GM19397 (cell line): Measurements from ENCODE around the gene SYT13.

Experiments used
- ATAC-seq: cut with Tn5 transposase; IDR thresholded peaks from one replicate; pipeline ENCODE4 v1.9.1; 2021; ENCODE audit warnings: mild to moderate bottlenecking, moderate library complexity; ENCODE audit not compliant: unreplicated experiment

The SYT13 gene

GRCh38 chr11:45225277-45225676 is 60.9 kb downstream of the SYT13 start:
- ATAC-seq, result no peak

DNA sequence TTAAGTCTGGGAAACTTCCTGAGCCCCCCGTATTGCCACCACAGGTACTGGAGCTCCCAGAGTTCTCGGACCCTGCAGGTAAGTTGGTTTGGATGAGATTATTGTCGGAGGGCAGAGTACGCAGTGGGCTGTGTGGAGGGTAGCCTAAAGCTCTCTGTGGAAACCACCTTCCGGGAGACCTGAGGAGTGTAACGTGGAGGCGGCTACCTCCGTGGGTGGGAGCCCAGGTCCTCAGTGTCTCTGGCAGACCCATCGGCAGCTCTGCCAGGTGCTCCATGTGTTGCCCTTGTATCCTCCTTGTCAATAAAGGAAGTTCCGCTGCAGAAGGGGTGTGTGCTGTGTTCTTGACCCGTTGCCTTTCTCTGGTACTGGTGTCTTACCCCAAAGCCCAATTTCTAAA is 61.4 kb downstream of the SYT13 start:
- no peak for ATAC-seq

GRCh38 chr11:45223496-45223895 is 62.6 kb downstream of the SYT13 start:
- ATAC-seq, result no peak

DNA sequence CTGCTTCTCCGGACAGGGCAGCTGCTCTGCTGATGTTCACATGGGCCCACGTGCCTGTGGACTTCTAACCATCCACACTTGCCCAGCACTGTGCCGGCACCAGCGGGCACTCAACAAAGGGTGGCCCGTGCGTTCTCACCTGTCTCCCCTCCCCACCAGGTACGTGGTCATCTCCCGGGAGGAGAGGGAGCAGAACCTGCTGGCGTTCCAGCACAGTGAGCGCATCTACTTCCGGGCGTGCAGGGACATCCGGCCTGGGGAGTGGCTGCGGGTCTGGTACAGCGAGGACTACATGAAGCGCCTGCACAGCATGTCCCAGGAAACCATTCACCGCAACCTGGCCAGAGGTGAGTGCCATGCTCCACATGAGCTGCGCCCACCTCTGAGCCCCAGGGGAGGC is 66.7 kb downstream of the SYT13 start:
- ATAC-seq, result no peak

DNA sequence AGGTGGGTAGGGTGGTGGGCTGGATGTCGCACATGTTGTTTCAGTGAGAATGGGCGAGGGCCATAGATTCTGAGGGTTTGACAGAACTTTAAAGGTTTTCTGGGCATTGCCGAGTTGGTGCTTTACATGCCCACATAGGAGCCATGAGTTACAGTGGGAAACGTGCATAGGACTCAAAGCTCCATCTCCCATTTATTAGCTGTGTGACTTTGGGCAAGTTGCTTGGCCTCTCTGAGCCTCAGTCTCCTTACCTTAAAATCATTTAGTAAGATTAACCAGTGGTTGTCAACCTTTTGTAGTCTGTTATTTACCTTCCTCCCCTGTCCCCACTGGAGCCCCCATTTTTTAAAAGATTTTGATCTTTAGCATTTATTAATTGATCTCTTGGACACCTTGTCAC is 67.4 kb downstream of the SYT13 start:
- ATAC-seq, result no peak

GRCh38 chr11:45217991-45218390 is 68.2 kb downstream of the SYT13 start:
- ATAC-seq, result no peak

GRCh38 chr11:45216901-45217300 is 69.2 kb downstream of the SYT13 start:
- no peak for ATAC-seq

DNA sequence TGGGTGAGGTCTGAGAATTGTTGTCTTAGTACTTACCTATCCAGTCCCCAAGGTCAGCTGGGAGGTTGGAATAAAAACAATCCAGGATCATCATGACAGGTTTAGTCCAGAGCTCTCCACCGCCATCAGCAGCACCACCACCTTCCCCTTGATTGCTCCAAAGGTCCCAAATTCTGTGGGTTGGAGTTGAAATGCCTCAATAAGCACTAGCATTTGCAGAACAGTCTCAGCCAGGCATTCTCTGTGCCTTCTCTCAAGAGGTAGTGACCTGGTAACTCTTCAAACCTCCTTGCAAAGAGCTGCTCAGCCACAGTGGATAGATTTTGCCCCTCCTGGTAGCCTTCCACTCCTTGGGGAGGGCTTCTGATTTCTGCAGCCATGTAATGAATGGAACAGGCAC is 70.1 kb downstream of the SYT13 start:
- no peak for ATAC-seq

GRCh38 chr11:45215098-45215865 is 70.9 kb downstream of the SYT13 start:
- no peak for ATAC-seq

- ATAC-seq, result no peak
These were observed 72.4 kb downstream of the SYT13 start for GRCh38 chr11:45213717-45214116.

- ATAC-seq, result no peak
These were observed 72.8 kb downstream of the SYT13 start for GRCh38 chr11:45213316-45213665.

- ATAC-seq, result no peak
These were observed 73.4 kb downstream of the SYT13 start for GRCh38 chr11:45212566-45213315.

GRCh38 chr11:45211732-45212131 is 74.4 kb downstream of the SYT13 start:
- ATAC-seq, result no peak

DNA sequence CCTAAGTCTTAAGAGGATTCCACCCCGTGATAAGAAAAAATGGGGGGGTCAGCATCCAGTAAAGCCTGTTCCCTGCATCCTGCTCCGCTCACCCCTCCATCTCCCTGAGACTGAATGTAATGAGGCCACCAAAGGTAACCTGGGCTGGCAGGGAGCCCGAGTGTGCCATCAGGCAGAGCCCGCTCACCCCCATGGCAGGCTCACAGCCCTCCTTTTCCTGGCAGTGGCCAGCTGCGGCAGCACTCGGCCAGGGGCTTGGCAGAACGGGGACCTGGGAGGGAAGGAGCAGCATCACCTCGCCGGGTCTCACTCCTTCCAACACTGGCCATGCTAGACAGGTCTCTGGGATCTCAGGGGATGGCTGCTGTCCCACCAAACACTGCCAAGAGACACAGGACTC is 75.3 kb downstream of the SYT13 start:
- ATAC-seq, result no peak

DNA sequence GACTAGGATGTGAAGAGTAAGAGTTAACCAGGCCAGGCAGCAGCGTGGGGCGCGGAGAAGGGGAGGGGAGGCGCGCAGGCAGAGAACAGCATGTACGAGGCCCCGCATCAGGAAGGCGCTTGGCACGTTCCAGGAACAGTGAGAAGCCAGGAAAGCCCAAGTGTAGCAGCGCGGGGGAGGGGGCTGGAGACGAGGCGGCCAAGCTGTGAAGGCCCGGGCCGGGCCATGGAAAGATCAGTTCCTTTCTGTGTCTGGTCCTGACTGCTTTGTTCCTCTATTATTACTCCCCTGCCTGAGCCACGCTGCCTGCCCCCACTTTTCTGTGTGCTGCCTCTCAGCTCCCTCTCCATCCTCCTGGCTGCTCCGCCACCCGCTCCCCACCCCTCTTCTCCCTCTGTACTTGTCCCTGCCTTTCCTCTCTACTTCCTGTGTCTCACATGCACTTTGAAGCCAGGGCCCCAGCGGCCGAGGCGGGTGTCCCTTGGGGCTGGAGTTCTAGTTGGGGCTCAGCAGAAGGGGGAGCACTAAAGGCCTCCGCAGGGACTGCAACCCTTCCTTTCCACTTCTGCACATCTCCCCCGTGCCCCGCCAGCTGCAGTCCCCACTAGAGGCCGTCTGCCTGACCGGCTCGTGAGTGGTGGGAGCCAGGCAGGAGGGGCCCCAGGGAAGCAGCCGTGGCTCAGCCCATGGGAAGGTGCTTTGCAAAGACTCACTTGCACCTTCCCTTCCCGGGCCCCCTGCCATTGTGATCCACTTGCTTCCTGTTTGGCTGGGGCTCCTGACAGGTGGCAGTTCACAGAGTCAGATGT is 76.0 kb downstream of the SYT13 start:
- no peak for ATAC-seq

DNA sequence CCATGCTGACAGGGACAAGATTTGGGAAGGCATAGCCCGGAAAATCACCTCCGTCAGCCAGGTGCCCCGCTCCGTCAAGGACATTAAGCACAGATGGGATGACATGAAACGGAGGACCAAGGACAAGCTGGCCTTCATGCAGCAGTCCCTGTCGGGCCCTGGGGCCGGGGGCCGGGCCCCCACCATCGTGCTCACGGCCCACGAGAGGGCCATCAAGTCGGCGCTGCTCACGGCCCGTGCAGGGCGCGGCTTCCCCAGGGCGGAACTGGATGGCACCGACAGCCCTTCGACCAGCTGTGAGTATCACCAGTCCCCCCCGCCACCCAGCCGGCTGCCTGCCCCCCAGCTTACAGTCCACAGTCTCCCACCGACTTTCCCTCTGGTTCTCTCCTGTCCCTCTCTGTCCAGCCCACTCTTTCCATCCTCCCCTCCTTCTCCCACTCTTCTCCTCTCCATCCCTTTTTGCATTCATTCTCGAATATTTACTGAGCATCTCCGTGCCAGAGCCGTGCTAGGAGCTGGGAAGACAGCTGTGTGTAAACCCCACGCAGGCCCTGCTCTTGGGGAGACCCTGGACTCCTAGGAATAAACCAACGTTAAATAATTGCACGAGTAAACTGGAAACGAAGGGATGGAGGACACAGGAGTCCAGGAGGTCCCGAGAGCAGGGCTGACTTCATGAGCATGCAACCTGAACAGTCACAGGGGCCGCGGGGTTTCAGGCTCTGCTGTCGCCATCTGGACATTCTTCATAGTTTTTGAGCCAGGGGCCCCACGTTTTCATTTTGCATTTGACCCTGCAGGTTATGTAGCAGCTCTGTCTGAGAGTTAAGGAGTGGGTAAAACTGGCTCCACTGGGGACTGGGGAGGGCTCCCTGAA is 76.9 kb downstream of the SYT13 start:
- ATAC-seq, result no peak

GRCh38 chr11:45208135-45208534 is 78.0 kb downstream of the SYT13 start:
- ATAC-seq, result no peak

DNA sequence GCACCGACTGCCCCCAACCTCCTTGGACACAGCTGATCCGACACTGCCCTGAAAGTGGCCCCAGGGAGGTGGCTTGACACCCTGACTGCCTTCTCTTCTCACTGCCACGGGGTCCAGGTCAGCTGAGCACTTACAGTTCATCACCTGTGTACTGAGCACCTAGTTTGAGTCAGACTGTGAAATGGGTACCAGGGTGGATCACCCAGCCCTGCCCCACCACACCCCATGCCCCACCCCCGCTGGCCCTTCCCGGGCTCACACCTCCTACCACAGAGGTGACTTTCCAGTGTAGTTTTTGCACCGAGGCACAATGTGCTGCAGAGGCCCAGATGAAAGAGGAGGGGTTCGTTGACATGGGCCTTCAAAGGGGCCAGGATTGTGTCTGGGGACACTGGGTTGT is 80.2 kb downstream of the SYT13 start:
- ATAC-seq, result no peak

DNA sequence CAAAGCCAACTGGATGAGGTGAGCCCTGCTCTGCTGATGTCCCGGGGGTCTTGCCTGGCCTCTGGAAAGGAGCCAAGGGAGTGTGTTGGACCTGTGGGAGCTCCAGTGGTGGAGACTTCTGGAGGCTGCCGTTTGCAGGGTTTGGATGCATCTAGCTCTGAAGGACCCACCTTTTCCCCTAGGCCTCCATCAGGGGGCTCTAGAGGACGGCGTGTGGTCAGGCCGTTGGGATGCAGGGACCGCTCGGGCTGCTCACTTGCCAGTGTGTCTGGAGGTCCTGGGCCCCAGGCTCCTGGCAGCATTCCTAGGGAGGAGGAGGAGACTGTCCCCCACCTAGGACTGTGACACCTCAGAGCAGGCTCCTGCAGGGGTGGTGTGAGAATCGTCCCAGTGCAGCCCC is 81.4 kb downstream of the SYT13 start:
- no peak for ATAC-seq

GRCh38 chr11:45193695-45194094 is 92.4 kb downstream of the SYT13 start:
- no peak for ATAC-seq
